COLO668 (cell line): ENCODE measurements around the gene SLC6A19.

Source experiments
- DNase-seq: peaks from one replicate; lab custom pipeline; 2025; ENCODE audit not compliant: unreplicated experiment; lab: John Stamatoyannopoulos, UW

SLC6A19 gene

GRCh38 chr5:1179383-1179715, 22.0 kb upstream of the SLC6A19 start:
- DNase-seq, result no peak

DNA sequence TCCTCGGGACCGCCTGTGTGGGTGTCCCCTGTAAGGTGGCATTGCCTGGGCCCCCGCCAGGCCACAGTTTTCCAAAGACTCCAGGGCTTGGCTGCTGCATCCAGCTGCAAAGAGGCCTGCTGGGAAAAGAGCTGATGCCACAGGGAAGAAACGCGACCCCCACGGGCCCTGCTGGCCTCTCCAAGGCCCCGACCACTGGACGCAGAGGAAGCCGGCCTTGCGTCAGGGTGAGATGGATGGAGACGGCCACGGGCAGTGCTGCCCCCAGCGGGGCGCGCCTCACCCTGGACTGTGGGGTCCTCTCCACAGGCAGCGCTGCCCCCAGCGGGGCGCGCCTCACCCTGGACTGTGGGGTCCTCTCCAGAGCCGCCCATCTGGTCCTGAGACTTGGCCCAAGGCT, 21.3 kb upstream of the SLC6A19 start:
- DNase-seq, result no peak

DNA sequence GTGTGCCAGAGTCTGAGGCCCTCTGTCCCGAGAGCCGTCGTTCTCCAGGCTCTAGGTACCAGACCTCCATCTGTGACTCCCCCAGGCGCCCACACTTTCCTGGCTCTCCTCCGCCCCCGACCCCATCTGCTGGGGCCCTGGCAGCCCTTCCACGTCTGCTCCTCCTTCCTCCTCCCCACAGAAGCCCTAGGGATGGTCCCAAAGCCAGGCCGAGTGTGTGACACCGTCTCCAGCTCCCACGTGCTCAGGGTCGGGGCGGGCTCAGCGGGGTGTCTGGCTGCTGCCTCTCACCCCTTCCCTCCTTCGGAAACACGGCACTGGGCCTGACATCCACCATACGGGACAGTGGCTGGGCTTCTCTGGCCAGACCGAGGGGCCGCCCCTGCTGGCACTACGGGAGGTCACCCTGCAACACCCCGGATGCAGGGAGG, 20.5 kb upstream of the SLC6A19 start:
- DNase-seq, result no peak

GRCh38 chr5:1181451-1182359, 19.7 kb upstream of the SLC6A19 start:
- no peak for DNase-seq

GRCh38 chr5:1182360-1182632, 19.1 kb upstream of the SLC6A19 start:
- no peak for DNase-seq

GRCh38 chr5:1182633-1183423, 18.6 kb upstream of the SLC6A19 start:
- peak; percentile 38 for DNase-seq

DNA sequence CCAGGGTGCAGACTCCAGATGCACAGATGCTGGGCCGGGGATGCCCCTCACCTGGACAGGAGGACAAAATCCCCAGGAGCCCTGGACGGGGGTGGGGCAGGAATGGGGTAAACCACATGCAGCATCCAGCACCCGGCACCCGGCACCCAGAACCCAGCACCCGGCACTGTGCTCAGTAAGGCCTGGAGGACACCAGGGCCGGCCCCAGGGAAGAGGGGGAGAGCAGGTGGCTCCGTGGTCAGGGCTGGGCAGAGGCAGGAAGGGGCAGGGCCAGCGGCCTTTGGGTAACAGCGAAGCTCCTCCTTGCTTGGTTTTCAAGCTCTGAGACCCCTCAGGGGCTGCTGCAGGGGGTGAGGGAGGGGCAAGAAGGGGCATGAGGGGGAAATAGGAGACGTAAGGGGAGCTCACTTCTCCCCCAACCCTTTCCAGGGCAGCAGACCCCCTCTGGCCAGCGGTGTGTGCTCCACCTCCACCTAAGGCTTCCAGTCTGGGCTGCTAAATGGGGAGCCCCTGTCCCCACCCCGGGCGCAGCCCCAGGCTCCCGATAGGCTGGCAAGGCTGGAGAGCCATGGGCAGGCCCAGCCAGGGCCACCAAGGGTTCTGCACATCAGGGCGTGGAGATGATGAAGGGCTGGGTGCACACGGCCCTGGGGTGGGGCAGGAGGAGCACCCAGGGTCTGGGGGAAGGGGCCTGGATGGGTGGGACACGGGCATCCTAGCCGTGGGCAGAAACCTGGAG, 17.8 kb upstream of the SLC6A19 start:
- DNase-seq, result no peak

DNA sequence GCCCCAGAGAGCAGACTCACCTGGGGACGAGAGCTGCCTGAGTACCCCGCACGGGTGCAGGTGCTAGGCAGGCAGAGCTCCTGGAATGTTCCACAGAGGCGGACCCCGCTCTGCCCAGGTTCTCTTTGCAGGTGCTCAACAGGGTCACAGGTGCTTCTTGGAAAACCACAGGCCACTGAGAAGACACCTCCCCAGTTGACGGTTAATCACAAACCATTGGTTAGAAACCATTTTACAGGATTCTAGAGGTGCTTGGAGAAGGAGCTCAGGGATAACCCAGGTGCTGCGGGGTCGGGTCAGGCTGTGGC, 17.3 kb upstream of the SLC6A19 start:
- no peak for DNase-seq

- DNase-seq, result no peak
Measured at GRCh38 chr5:1184481-1184880, 16.9 kb upstream of the SLC6A19 start.

DNA sequence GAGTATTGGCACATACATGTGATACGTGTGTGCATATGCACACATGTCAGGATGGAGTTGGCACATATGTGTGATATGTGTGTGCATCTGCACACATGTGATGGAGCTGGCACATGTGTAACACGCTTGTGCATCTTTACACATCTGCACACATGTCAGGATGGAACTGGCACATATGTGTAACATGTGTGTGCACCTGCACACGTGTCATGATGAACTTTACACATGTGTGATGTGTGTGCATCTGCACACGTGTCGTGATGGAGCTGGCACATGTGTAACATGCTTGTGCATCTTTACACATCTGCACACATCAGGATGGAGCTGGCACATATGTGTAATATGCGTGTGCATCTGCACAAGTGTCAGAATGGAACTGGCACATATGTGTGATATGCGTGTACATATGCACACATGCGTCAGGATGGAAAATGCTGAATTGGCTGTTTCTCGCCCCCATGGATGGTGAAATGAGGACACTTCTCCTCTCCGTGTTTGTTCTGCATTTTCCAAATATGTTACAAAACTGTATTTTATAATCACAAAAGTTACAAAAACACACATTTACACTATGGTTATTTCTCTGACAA, 16.3 kb upstream of the SLC6A19 start:
- no peak for DNase-seq

DNA sequence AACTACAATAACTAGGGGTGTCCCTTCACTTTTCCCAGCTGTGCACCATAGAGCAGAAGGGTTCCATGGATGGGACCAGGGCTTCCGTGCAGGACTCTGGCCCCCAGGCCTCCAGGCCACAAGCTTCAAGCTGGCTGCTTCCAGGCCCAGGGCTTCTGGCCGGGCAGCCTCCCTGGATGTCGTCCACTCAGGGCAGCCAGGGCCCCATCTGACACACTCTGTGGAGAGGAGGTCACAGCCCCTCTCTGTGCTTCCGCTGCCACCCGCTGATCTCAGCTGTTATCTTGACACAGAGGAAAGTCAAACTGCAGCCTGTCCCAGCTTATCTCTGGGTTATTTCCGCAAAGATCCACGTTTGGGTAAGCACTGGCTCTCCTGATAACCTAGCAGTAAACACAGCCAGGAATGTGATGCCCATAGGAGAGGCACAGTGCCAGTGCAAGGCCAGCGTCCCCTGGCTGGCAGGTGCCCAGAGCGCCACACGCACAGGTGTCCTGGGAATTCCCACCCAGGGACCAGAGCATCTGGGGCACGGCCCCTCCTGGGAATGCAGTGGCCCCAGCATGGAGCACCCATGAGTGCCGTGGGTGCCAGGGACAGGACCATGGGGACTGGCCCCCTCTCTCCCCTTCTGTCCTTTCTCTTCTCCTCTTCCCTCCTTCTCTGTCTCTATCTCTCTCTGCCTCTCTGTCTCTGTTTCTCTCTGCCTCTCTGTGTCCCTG, 15.6 kb upstream of the SLC6A19 start:
- DNase-seq, result no peak

- DNase-seq, result no peak
Measured at GRCh38 chr5:1186351-1187233, 14.8 kb upstream of the SLC6A19 start.

GRCh38 chr5:1187234-1187949, 14.0 kb upstream of the SLC6A19 start:
- DNase-seq, result no peak

DNA sequence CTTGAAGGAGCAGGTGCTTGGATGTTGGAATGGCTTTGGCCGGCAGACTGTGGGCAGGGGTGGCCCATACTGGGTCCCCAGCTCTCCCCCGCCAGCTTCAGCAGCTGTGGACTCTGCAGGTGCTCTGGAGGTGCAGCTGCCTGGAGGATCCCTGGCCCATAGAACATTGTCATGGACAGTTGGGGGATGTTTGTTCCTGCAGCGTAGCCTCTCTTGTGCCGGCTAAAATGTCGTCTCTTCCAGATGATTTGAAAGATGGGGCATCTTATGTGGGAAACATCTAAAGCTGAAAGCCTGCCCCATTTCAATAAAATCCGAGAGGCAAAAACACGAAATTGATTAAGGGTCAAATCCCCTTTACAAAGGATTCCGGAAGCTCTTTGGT, 13.5 kb upstream of the SLC6A19 start:
- DNase-seq, result no peak

- no peak for DNase-seq
Measured at GRCh38 chr5:1188464-1188863, 12.9 kb upstream of the SLC6A19 start.

- no peak for DNase-seq
Measured at GRCh38 chr5:1189269-1189668, 12.1 kb upstream of the SLC6A19 start.

DNA sequence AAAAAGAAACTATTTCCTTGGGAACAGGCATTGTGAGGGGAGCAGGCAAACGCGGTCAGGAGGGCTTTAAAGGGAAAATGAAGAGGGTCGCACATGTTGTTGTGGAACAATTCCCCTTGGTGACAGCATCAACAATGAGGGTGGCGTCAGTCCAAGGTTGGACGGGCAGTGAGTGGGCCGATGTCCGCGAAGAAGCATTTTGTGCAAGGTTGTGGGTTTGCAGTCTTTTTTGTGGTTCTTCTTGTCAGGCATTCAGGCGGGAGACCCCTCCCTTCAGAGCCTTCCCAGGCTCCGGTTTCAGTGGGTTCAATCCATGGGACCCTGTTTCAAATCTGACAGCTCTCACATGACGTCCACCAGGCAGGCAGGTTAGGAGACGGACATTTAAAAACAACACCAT, 11.1 kb upstream of the SLC6A19 start:
- DNase-seq, result no peak

DNA sequence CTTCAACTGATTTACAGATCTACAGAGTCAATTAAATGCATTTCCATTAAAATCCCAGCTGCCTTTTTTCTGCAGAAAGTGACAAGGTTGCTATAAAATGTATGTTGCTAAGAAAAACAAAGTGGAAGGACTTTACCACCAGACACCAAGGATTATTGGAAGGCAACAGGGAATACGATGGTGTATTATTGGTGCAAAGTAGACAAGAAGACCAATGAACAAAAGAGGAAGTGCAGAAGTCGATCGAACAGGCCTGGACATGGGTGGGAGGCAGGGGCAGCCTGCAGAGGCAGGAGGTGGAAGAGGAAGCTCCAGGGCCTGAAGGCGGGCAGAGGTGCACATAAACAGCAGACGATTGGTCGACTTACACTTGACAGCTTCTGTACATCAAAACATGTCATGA, 10.6 kb upstream of the SLC6A19 start:
- DNase-seq, result no peak

- no peak for DNase-seq
Measured at GRCh38 chr5:1192971-1193590, 8.3 kb upstream of the SLC6A19 start.
